ENCODE data around the gene RAB4A.

The RAB4A gene

DNA sequence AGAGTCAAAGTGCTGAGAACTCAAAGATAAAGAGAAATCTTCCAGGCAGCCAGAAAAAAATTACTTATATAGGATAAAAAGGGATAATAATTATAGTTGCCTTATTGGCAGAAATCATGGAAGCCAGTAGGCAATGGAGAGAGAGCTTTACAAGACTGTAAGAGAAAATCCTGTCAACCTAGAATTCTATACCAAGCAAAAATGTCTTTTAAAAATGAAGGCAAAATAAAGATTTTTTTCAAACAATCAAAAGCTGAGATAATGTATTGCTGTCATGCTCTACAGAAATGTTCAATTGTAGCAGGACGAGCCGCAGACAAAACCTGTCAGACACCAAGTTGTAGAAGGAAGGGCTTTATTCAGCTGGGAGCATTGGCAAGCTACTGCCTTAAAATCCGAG, 26.8 kb upstream of the RAB4A start:
- no peak for DNase-seq (ENCODE audit: low read depth)

DNA sequence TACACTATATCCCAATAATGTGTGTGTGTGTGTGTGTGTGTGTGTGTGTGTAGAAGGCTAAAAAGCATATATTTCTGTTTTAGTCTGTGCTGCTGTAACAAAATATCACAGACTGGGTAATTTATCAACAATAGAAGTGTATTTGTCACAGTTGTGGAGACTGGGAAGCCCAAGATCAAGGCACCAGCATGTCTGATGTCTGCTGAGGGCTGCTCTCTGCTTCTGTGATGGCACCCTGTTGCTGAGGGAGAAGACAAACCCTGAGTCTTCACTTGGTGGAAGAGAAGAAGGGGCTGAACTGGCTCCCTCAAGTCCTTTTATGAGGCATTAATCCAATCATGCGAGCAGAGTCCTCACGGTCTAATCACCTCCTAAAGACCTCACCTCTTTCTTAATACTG, 23.0 kb upstream of the RAB4A start:
- no peak for DNase-seq (ENCODE audit: low read depth)

DNA sequence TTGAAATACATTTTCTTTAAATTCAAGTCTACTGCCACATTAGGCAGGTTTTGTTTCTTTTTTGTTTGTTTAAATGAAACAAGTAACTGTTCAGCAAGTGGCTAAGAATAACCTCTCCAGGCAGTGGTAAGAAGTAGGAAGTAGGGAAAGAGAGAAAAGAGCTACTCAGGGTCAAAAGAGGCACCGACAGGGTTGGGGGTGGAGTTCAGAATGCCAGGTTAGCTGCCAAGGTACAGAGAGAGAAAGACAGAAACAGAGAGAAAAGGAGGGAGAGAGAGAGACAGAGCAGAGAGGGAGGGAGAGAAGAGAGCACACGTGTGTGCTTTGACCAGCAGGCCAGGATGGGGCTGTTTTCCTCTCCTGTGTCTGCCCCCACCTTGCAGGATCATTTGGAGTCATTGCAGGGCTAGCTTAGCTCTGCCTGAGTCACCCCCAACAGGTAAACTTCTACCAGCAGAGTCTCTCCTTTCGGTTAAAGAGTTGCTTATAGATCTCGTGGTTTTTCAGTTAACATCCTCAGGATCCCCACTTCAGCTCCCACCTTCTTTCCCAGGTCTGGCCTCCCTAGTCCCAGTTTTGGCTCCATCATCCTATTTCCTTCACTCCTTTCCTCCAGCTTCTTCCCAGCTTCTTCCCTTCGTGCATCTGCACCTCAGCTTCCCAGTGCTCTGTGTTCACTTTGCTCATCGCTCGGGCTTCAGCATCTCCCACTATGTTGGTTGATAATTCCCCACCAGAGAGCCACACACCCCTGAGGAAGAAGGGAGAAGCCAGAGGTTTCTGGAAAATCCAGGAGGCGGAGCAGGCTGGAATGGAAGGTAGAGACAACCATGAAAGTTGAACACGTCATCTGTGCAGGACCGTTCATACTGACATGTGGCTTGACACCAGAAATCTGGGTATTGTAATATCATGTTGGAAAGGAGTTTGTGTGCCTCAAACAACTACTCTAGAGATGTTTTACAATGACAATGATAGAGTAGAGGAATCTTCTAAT, 21.8 kb upstream of the RAB4A start:
- no peak for DNase-seq (ENCODE audit: low read depth)

DNA sequence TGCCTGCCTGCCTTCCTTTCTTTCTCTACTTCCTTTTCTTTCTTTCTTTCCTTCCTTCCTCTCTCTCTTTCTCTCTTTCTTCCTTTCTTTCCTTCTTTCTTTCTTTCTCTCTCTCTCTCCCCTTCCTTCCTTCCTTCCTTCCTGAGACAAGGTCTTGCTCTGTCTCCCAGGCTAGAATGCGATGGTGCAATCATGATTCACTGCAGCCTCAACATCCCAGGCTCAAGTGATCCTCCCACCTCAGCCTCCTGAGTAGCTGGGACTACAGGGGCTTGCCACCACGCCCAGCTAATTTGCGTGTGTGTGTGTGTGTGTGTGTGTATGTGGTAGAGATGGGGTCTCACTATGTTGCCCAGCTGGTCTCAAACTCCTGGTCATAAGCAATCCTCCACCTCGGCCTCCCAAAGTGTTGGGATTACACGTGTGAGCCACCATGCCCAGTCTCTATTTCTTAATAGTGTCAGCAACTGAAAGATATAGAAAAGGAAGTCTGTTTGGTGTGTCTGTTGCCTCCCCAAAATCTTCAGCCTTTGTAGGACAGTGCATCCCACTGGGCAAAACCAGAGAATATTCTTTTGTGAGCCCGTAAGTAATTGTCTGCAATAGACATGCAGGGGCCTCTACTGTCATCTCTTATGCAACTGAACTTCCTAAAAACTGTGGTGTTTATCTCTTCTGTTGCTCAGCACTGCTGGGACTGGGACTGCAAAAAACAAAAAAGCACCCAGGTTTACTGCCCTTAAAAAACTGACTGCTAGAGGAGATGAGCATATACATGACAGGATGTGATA, 20.9 kb upstream of the RAB4A start:
- no peak for DNase-seq (ENCODE audit: low read depth)

DNA sequence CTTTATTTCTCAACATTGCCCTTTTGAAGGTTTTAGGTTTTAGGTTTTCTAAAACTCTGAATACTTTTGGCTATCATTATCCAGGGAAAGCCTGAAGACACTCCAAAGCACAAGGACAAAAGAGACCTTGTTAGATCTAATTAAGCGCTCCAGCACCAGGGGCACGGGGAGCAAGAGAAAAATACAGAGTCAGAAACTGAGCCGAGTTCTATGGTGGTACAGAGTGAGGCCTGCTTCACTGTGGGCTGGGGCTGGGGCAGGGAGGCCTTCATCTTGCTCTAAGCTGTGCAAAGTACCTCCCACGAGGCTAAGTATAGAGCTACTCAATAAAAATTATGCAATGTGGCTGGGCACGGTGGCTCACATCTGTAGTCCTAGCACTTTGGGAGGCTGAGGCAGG, 19.7 kb upstream of the RAB4A start:
- DNase-seq (ENCODE audit: low read depth): no peak

DNA sequence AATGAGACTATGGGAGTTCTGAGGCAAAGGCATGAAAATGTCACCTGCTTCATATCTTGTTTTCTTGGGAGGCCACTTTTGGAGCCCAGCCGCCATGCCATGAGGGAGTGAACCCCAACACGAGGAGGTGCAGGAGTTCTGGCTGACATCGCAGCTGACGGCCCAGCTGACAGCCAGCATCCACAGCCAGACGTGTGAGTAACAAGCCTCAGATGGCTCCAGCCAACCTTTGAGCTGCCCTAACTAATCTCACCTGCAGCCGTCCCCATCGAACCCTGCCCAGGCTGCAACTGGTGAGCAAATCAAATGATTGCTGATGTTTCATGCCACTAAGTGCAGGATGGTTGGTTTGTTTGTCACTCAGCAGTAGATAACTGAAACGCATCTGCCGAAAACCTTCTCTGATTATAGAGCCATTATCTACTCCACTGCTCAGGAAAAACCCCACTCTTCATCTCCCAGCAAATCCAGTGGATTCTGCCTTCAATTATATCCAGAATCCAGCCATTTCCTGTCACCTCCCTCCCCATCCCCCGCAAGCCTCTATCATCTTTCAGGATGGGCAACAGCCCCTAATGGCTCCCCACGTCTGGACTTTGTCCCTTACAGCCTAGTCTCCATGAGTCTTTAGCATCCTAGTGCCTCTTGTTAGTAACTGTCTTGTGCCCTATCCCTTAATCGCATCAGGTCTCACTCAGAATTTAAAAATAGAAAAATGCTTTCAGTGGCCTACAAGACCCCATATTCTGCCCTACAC, 18.5 kb upstream of the RAB4A start:
- no peak for DNase-seq (ENCODE audit: low read depth)

DNA sequence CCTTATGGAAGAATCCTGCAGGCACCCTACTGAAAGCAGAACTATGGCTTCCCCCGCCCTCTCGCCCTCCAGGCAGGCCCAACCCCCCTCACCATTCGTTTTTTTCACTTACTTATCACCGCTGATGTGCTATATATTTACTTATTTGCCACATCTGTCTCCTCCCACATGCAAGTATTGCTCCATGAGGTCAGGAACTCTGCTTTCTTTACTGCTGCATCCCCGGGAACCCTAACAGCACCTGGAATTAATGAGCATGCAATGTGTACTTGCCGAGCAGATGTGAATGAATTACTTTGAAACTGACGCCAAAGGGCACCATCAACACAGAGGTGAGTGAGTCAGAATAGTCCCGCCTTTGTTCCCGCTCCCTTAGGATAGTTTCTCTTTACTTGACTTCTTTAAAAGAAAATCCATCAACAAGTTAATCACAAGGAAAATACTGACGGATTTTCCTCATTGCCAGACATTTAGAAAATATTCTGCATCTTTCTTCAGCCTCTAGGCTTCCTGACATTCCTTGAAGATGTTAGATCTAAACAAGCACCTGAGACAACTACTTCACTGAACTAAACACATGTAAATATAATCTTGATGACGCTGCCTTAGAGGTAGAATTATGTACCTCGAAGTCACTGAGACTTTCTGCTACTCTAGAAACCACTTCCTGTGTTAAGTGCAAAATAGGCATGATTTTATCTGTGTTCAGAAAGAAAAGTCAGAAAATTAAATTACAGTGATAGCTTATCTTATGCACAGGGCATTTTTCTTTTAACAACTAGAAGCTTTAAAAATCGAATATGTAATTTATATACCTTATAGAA, 17.5 kb upstream of the RAB4A start:
- no peak for DNase-seq (ENCODE audit: low read depth)

DNA sequence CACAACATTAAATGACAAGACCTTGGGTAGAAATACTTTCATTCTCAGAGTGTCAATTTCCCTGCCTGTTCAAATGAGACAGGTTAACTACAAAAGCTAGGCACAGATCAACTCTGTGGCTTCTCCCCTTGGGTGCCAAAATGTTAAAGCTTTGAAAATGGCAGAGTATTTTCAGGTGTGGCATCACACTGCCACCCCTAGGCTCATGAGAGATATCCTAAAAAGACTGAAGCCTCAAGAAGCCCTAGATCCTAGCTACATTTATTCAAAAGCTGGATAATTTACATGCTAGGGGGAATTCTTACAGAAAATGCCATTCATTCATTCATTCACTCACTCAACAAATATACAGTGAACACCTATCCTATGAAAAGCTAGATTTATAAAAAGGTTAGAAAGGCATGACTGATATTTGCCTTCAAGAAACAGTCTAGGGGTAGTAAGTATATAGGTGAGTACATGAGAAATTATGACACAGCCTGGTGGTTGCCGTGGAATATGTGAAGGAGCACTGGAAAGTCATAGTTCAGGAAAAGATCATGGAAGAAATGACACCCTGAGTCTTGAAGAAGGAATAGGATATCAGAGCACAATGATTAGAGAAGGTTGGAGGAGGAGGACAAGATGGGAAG, 15.9 kb upstream of the RAB4A start:
- DNase-seq (ENCODE audit: low read depth): no peak

DNA sequence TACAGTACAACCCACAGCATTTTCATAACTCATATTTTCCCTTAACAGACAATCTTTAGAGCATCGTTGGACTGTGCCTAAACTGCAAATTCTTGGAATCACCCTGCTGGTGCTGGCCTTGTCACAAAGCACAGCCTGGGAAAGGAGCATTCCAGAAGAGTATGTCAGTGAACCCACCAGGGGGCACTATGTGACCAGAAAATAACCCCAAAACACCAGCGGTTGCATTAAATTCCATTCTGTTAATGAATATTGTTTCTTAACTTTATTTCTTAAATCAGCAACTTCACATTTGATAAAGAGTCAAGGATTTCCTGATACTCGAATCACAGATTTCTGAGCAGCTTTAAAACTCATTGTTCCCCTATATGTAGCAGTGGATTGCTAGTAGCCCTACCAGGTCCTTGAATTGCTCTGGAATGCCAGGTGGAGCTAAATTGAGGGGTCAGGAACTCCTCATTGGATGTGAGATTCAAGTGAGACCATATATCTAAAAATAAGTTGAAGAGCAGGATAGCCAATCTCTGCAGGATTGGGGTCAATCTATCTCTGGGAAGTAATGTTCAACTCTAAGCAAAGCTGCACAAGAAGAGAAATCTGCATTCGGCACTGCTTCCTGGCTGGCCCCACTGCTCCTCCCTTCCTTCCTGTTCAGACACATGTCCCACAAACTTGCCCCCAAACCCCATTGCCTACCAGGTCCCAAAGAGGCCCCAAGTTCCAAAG, 12.7 kb upstream of the RAB4A start:
- peak; percentile 57 for DNase-seq (ENCODE audit: low read depth)

DNA sequence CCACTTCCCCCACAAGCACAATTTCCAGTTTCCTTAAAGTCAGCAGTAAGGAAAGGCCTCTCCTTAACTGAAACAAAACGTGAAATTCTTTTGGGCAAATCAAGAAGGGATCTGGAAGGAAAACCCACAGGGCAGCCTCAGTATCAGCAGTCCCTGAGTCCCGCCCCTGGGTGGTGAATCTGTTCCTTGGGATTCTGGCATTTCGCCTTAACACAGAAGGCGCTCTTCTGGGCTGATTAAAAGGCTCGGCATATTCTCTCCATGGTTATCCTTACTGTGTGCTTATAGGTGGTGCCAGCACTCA, 12.2 kb upstream of the RAB4A start:
- DNase-seq (ENCODE audit: low read depth): no peak

DNA sequence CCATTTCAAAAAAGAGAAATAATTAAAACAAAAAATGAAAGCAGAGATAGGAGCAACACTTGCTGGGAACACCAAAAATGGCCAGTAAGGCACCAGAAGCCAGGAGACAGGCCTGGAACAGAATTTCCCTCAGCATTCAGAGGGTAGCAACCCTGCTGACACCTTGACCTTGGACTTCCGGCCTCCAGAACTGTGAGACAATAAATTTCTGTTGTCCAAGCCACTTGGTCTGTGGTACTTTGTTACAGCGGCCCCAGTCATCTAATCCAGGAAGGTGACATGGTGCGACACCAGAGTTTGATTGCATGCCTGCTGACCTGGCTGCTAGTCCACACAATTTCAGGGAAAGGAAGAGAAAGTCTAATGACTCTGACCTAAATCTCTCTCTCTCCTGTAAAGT, 10.6 kb upstream of the RAB4A start:
- no peak for DNase-seq (ENCODE audit: low read depth)

DNA sequence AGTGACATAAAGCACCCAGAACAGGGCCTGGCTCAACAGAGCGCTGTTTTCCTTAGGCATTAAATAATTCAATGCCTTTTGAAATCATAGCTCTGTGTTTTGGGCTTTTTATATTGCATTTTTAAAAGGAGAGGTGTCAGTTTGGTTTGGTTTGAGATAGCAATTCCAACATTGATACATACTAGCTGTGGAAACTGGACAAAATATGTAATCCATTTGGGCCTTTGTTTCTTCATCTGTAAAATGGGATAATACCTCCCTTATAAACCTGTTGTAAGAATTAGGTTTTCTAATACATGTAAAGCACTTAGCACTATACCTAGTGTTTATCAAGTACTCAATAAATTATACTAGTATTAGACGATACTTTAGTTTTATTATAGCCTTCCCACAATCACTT, 8.7 kb upstream of the RAB4A start:
- no peak for DNase-seq (ENCODE audit: low read depth)

DNA sequence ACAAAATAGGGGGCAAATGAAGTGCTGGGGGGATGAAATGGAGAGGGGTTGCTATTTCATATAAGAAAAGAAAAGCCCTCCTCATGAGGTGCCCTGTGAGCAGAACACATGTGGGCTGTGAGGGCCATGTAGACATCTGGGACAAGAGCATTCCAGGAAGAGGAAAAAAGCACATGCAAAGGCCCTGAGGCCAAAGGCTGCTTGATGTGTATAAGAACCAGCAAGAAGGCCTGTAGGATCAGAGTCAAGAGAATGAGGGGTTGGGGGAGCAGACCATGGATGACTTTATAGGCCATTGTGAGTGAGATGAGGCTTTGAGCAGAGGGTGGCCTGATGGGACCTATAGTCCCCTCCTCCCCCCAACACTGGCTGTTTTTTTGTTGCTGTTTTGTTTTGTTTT, 7.7 kb upstream of the RAB4A start:
- no peak for DNase-seq (ENCODE audit: low read depth)

DNA sequence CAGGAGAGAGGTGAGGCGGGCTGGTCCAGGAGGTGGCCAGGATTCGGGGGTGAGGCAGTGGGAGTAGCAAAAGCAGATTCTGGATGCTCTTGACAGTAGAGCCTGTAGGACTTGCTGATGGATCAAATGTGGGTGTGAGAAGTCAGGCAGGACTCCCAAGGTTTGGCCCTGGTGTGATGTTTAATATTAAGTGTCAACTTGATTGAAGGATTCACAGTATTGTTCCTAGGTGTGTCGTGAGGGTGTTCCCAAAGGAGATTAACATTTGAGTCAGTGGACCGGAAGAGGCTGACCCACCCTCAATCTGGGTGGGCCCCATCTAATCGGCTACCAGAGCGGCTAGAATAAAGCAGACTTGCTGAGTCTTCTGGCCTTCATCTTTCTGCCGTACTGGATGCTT, 6.8 kb upstream of the RAB4A start:
- no peak for DNase-seq (ENCODE audit: low read depth)

DNA sequence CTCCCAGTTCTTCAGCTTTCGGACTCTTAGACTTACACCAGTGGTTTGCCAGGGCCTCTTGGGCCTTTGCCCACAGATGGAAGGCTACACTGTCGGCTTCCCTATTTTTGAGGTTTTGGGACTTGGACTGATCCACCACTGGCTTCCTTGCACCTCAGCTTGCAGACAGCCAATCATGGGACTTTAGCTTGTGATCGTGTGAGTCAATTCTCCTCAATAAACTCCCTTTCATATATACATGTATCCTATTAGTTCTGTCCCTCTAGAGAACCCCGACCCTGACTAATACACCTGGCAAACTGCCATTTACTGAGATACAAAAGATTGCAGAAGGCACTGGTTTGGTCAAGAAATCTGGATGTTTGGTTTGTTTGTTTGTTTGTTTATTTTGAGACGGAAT, 6.4 kb upstream of the RAB4A start:
- no peak for DNase-seq (ENCODE audit: low read depth)

DNA sequence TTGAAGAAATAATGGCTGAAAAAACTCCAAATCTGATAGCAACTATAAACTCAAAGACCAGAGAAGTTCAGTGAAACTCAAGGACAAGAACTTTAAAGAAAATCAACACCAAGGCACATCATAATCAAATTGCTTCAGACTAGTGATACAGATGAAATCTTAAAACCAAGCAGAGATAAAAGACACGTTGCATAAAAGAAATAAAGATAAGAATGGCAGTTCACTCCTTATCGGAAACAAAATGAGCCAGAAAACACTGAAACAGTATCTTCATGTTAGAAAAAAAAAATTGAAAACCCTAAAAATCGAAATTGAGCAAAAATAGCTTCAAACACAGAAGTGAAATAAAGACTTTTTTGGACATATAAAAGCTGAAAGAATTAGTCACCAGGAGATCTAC, 4.6 kb upstream of the RAB4A start:
- DNase-seq (ENCODE audit: low read depth): no peak

DNA sequence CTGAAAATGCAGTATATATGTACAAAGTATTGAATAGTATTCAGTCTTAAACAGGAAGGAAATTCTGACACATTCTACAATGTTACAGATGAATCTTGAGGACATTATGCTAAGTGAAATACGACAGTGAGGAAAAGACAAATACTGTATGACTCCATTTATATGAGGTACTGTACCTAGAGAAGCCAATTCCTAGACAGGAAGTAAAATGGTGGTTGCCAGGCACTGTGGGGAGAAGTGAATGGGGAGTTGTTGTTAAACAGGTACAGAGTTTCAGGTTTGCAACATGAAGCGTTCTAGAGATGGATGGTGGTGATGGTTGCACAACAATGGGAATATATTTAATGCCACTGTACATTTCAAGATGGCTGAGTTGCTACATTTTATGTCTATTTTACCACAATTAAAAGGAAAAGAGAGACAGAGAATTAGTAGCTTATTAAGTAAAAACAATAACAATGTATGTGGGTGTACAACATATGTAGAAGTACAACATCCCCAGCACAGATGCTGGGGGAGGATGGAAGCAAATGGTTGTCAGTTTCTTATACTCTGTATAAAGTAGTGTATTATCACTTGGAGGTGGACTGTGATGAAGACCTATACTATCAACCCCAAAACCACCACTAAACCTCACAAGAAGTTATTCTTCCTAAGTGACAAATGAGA, 3.9 kb upstream of the RAB4A start:
- no peak for DNase-seq (ENCODE audit: low read depth)

DNA sequence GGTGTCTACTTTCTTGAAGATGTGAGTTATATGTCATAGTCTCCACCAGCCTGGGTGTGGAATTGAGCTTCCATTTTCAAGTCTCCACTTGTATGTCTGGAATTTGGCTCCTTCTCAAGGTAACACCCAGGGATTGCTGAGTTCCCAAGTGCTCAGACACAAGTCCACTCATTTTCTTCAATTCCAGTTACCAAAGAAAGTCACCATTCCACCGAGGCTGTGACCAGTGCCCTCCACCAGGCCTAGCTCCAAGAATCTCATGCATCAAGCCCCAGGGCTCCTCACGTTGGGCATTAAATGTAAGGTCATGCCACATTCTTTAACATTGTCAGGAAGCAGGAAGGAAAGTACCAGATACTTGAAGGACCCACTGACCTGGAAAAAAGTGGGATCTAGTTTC, 2.4 kb upstream of the RAB4A start:
- DNase-seq (ENCODE audit: low read depth): no peak

DNA sequence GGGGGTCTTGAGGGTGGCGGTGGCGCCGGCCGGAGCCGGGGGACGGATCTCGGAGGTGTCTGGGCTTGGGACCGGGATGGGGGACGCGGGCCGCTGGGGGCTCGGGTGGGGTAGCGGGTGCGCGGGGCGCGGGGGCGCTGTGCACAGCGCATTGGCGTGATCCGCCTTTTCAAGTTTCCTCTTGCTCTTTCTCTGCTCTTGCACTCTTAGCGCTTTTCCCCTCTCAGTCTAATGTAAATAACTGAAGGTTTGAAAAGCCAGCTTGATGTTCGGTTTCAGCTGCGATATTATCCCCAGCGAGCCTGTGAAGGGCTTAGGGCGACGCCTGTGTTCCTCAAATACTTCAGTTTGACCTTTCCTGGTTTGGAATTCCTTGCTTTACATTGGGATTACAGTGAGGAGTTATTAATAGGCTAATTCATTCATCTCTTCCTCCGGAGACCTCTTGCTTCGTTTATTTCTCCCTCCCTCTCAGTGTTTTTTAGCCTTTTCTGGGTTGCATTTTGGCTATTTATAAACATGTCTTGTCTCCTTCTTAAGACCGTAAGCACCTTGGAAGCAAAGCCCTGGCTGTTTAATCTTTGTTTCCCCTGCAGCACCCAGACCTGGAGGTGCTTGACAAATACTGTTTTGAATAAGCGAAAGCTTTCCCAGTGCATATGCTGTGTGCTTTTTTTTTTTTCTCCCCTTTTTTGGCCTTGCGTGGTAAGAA, 693 bp downstream of the RAB4A start:
- DNase-seq (ENCODE audit: low read depth): peak; percentile 22

Measured in activated T-cell treated with anti-CD3 and anti-CD28 coated beads for 1 hour (primary cell).